Cardiac fibroblast (primary cell): ENCODE results near the gene AJUBA.

ENCODE experiments used
- DNase-seq, 2 donors: peaks; one replicate each; pipeline versions ENCODE4 v3.0.0 to v3.0.0-alpha.2; 2010; ENCODE audit warnings: low read depth in 2 of 2
- H3K4me3 ChIP-seq, 2 donors: replicated peaks in 1 of 2; 1 replicate in 1 of 2; 2 replicates in 1 of 2; pipeline ENCODE4 v1.5.1; 2011; ENCODE audit warnings: low read depth in 2 of 2, low read length in 2 of 2, mild to moderate bottlenecking in 2 of 2, moderate library complexity in 1 of 2
- CTCF ChIP-seq: IDR thresholded peaks from one replicate; pipeline ENCODE4 v1.5.1; 2011; ENCODE audit warnings: low read depth, mild to moderate bottlenecking, low read length, inconsistent platforms

AJUBA gene

GRCh38 chr14:22982477-22983245 lies at the start of gene AJUBA:
Gene AJUBA (minus strand): TSS chr14:22982551. CDS start chr14:22982266, 285 bp downstream.
- DNase-seq = peak; percentile 92 to 95
- H3K4me3 ChIP-seq = peak within 1 kb of the TSS; percentile 85 to 89
- TF ChIP-seq CTCF = no peak

GRCh38 chr14:23030936-23031335 lies 48.6 kb upstream of the AJUBA start:
- no peak for DNase-seq
- TF ChIP-seq CTCF = no peak
- no peak overlapping the region for H3K4me3 ChIP-seq

DNA sequence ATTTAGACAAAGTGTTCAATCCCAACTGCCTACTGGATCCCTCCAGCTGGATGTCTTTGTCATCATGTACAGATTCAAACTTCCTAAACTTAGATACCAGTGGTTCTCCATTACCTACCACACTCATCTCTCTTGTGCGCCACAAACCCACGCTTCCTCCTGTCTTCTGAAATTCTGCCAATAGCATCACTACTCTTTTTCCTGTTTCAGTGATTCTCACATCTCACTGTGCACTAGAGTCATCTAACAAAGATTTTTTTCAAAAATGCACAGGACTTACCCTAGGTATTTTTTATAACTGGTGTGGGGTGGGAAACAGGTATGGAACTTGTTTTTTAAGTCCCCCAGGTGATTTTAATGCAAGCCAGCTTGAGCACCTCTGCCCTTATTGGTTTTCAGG lies 46.4 kb upstream of the AJUBA start:
- no peak for DNase-seq
- TF ChIP-seq CTCF = no peak
- no peak overlapping the region for H3K4me3 ChIP-seq

DNA sequence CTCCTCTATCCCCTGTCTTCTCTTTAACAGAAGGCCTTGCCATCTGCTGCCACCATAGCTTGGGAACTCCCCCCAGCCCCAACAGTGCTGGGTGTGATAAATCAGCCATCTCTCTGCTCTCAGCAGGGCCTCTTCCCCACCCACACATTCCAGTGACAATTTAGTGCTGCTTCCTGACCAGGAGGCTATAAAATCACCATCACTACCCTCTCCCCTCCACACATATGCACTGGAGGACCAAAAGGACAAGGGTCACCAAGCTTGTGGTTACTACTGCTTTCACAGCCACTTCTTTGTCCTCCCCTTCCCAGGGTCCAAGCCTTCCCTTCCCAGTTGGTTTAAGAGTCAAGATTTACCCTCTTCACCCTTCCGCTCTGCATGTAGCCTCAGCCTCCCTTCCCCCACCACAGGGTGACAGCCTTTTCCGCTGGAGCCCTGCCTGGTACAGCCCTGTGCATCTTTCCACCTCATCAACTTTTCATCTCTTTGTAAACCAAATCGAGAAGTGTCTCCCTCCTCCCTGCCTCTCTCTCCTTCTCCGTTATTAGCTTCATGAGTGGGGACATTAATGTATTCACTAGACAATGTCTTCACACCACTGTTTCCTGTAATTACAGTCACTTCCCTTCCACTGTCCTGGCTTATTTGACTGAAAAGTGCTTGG lies 42.9 kb upstream of the AJUBA start:
- no peak for TF ChIP-seq CTCF
- H3K4me3 ChIP-seq = no peak overlapping the region
- no peak for DNase-seq

GRCh38 chr14:23024612-23025075 lies 42.3 kb upstream of the AJUBA start:
- DNase-seq = no peak
- no peak for TF ChIP-seq CTCF
- H3K4me3 ChIP-seq = no peak overlapping the region

- DNase-seq = no peak
- H3K4me3 ChIP-seq = no peak overlapping the region
- no peak for TF ChIP-seq CTCF
Observed at GRCh38 chr14:23023795-23024152, 41.4 kb upstream of the AJUBA start.
